Liver (tissue), 3 donors: Measurements from ENCODE around the gene HCFC1.

Source experiments
- ATF3 ChIP-seq: IDR thresholded peaks from 2 replicates; pipeline ENCODE4 v1.6.1; 2016; ENCODE audit warnings: antibody characterized with exemption
- CTCF ChIP-seq: fragments of 150-350 bp; IDR thresholded peaks from 2 replicates; pipeline ENCODE4 v1.5.1; 2017; ENCODE audit warnings: improper control_type of control experiment, low read depth, low read length; ENCODE audit not compliant: missing input control
- EGR1 ChIP-seq, 2 donors: IDR thresholded peaks; 2 replicates each; pipeline ENCODE4 v1.6.1; 2016 to 2018; ENCODE audit warnings: antibody characterized with exemption in 2 of 2, low read depth in 2 of 2
- GABPA ChIP-seq, 2 donors: IDR thresholded peaks in 1 of 2; conservative IDR thresholded peaks in 1 of 2; 2 replicates each; pipeline ENCODE4 v1.6.1; 2016; ENCODE audit warnings: antibody characterized with exemption in 2 of 2, mild to moderate bottlenecking in 1 of 2, moderate library complexity in 1 of 2
- HNF4G ChIP-seq: IDR thresholded peaks from 2 replicates; pipeline ENCODE4 v1.6.1; 2016; ENCODE audit warnings: antibody characterized with exemption
- JUND ChIP-seq, 2 donors: IDR thresholded peaks; 2 replicates each; pipeline ENCODE4 v1.6.1; 2016; ENCODE audit warnings: antibody characterized with exemption in 2 of 2
- RAD21 ChIP-seq, 2 donors: IDR thresholded peaks; 2 replicates each; pipeline ENCODE4 v1.6.1; 2016; ENCODE audit warnings: antibody characterized with exemption in 2 of 2, mild to moderate bottlenecking in 2 of 2
- REST ChIP-seq: IDR thresholded peaks from 2 replicates; pipeline ENCODE4 v1.6.1; 2016; ENCODE audit warnings: antibody characterized with exemption, mild to moderate bottlenecking
- RXRA ChIP-seq, 2 donors: IDR thresholded peaks; 2 replicates each; pipeline ENCODE4 v1.6.1; 2017 to 2018; ENCODE audit warnings: antibody characterized with exemption in 2 of 2, mild to moderate bottlenecking in 1 of 2
- SP1 ChIP-seq: IDR thresholded peaks from 2 replicates; pipeline ENCODE4 v1.6.1; 2018; ENCODE audit warnings: antibody characterized with exemption, mild to moderate bottlenecking
- TAF1 ChIP-seq: conservative IDR thresholded peaks from 2 replicates; pipeline ENCODE4 v1.6.1; 2016; ENCODE audit warnings: antibody characterized with exemption, mild to moderate bottlenecking
- YY1 ChIP-seq: IDR thresholded peaks from 2 replicates; pipeline ENCODE4 v1.6.1; 2016; ENCODE audit warnings: antibody characterized with exemption, mild to moderate bottlenecking
- ZBTB33 ChIP-seq: IDR thresholded peaks from 2 replicates; pipeline ENCODE4 v1.6.1; 2016; ENCODE audit warnings: antibody characterized with exemption
- donor health status: healthy.
- donor health status: healthy.

GRCh38 chrX:153967536-153968224, 3.9 kb downstream of the HCFC1 start:
- no peak for TF ChIP-seq CTCF
- TF ChIP-seq GABPA (IDR thresholded peaks at IDR 0.05 in 1 of 2, conservative IDR thresholded peaks at IDR 0.05 in 1 of 2) = no peak
- no peak for TF ChIP-seq TAF1
- no peak for TF ChIP-seq EGR1 (IDR thresholded peaks at IDR 0.05; ENCODE audit: low read depth in 2 of 2)
- TF ChIP-seq REST = no peak
- no peak for TF ChIP-seq JUND (IDR thresholded peaks at IDR 0.05)
- TF ChIP-seq SP1 = no peak
- TF ChIP-seq ATF3 = no peak
- TF ChIP-seq RAD21 (IDR thresholded peaks at IDR 0.05) = no peak
- no peak for TF ChIP-seq ZBTB33
- TF ChIP-seq YY1 = no peak
- no peak for TF ChIP-seq HNF4G
- no peak for TF ChIP-seq RXRA (IDR thresholded peaks at IDR 0.05)
